GM21717 (cell line): ENCODE data around the gene AKT1.
"Not testable (repeated sequence)": the region's sequence is repeated elsewhere in the genome, so short reads cannot be mapped to it uniquely, and the experiment has no call there.

ENCODE experiments used
- ATAC-seq: cut with Tn5 transposase; IDR thresholded peaks from one replicate; pipeline ENCODE4 v1.9.1; 2021; ENCODE audit warnings: mild to moderate bottlenecking, moderate library complexity; ENCODE audit not compliant: unreplicated experiment

AKT1 gene

DNA sequence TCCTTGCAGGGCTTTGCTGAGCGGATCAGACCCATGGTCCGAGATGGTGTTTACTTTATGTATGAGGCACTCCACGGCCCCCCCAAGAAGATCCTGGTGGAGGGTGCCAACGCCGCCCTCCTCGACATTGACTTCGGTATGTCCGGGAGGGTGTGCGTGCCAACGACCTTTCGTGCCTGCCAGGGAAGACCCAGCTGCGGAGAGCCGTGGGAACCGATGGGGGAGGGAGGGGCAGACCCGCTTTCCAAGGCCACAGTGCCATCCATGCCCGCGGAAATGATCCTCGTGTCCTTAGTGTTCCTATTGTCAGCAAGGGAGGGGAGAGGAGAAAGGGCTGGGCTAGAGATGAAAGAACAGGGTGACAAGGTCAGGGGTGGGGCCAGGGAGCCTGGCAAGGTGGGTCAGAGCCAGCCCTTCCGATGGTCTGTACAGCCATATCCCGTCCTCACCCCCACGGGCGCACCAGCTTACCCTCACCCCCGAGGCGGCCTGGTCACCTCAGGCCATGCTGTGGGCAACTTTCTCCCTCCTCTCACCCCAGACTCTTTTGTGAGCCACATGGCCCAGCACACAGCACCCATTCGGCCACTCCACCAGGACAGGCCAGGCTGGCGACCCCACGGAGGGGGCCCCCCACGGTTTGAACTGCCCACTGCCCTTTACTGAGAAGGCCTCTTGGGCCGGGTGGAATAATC is 54.3 kb downstream of the AKT1 start:
- ATAC-seq: no peak

DNA sequence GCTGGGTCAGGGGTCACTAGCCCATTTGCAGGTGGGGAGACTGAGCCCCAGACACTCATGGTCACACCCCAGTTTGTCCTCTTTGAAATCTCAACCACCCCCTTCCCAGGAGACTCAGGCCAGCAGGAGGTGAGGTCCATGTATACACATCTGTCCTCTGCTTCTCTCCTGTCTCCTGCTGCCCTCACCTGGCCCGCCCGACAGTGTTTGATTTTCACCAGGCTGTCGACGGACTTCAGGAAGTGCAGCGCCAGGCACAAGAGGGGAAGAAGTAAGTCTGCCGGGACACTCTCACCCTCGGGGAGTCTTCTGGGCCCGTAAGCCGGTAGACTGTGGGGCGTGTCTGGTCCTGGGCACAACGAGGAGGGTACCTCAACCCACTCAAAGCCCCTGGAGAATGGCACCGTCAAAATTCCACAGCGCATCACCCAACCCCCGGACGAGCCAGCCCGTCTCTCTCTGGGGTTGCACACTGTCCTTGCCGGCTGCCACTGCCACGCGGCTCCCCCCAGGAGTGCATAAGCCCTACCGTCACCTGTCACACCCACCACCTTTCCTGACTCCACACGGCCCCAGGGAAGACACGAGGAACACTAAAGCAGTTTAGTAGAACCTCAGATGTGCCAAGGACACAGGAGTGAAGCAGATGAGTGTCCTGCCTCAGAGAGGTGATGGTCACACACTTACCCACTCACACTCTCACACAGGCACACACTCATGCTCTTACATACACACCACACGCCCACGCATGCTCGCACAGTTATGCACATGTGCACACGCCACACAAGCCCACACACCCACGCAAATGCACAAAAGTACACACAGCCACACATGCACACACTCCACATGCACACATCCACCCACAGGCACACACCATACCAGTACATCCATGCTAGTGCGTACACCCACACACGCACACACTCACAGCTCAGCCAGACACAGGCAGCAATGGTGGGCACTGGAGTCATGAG is 55.7 kb downstream of the AKT1 start:
- ATAC-seq: no peak

DNA sequence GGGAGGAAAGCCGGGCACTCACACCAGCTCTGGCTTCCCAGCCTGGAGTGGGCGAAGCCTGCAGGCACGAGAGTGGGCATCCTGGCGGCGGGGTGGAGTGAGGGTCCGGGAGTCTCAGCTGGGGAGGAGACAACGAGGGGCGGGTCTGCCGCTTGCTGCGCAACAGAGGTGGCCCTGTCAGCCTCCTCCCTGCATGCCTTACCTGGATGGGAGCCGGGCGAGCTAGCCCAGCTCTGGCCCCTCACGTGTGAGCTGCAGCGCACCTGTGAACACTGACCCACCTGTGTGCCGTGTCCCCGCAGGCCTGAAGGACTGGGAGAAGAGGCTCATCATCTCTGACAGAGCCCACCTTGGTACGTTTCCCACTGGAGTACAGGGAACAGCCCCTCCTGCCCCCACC is 56.5 kb downstream of the AKT1 start:
- no peak for ATAC-seq

DNA sequence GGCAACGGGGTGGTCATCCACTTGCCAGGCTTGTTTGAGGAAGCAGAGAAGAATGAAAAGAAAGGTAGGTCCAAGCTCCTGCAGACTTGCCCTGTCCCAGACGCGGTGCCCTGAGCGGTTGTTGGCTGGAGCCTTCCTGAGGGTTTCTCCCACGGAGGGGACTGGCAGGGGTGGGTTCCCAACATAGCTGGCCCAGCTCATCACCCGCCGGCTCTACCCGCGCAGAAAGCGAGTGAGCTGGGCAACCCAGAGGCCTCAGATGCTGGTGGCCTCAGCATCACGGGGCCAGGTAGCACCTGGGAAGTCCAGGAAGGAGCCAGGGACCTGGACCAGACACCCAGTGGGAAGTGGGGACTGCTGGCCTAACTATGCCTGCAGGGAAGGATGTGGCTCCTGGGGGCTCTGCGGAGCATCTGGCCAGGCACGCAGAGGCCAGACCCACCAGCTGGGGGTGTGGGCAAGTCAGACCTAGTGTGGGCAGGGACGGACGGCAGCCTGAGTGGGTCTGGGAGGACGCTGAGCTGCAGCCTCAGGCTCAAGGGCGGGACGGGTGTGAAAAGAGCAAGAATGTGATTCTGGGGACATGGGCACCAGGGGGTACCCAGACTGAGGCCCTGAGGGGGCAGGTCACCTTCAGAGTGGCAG is 57.1 kb downstream of the AKT1 start:
- no peak for ATAC-seq

DNA sequence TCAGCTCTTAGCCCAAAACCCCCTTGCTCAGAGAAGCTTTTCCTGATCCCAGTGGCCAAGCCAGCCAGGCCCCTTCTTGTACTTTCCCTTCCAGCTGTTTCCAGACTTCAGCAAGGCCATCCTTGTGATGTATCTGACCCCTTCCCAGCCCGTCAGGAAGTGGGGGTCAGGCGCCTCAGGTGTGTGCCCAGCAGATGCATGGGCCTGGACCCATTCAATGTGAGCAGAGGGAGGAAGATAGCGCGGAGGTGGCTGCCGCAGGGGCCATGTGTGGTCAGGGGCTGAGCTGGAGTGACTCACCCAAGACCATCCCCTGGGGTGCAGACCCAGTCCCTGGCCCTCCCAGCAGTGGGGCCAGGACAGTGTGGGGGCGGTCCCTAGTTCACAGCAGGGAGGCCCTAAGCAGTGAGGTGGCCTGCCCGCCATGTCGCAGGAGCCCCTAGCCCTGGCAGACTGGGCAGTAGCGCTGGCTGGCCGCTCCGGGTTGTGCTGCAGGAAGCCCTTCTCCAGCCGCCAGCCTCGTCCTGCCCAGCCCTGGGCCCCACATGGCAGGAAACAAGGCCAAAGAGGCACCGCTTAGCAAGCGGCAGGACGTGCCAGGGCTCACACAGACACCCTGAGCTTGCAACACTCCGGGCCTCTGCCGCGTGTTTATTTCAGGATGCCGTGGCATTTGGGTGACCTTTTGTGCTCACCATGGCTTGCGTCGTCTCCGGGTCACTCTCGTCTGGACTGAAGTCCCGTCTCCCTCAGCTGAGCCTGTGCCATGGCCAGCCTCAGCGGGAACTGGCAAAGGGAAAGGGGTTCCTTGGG is 59.5 kb downstream of the AKT1 start:
- ATAC-seq: no peak

DNA sequence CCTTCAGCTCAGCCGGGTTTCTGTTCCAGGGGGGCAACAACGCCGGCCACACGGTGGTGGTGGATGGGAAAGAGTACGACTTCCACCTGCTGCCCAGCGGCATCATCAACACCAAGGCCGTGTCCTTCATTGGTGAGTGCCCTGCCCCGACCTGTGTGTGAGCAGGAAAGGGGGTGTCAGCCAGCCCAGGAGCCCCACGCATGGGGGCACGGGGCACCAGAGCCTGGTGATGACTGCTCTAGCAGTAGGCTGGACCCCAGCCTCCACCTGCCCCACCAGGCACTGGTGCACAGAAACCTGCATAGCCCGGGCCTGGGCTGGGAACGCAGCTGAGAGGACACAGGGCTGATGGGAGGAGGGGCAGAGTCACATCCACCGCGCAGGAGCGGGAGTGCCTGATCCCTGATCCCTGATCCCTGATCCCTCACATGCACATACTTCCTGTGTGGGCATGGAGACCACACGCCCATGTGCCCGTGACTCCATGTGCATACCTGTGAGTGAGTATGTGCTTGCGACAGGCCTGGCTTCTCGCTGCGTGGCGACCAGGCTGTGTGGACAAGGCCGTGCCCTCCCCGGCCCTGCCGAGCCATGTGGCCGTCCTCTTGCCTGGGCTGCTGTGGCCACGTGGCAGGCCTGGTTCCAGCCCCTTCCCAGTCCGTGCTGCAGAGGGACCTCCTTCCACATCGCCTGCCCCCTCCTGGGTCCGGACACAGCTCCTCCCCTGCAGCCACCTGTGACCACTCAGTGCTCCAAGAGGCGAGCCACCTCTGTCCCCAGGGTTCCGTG is 60.4 kb downstream of the AKT1 start:
- ATAC-seq: no peak

DNA sequence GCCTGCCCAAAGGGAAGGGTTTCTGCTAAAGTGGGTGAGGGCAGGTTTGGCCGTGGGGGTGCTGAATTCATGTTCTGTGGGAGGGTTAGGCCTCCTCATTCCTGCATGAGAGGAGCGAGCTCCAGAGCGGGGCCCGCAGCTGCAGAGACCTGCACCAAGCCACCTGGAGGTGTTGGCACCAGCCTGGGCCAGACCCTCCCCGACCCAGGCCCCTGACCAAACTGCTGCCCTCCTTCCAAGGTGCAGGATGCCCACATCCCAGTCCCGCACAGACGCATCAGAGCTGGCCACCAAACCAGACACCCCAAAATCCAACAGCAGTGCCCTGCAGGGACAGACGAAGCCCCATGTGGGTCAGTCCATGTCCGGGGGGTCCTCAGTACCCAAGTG is 61.0 kb downstream of the AKT1 start:
- no peak for ATAC-seq

DNA sequence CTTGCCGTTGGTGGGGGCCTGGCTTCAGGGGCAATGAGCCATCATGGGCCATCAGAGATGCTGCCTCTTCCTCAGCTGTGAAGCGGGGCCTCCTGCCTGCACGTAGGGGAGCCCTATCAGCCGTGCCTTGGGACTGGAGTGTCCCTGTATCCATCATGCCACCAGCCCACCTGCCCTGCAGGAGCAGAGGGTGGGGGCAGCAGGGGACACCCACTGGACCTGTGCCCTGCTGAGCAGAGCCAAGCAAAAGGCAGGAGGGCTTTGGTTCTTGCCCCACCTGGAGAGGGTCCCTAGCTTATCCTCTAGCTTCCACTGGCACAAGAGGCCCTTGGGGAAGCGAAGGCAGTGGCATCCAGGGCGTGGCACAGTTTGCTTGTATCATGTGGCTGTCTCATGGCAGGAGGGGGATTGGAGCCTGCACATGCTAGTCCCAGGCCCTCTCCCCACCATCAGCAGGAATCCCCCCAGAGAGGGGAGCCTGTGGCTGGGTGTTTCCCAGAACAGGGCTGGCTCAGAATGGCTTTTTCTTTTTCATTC is 61.4 kb downstream of the AKT1 start:
- no peak for ATAC-seq

DNA sequence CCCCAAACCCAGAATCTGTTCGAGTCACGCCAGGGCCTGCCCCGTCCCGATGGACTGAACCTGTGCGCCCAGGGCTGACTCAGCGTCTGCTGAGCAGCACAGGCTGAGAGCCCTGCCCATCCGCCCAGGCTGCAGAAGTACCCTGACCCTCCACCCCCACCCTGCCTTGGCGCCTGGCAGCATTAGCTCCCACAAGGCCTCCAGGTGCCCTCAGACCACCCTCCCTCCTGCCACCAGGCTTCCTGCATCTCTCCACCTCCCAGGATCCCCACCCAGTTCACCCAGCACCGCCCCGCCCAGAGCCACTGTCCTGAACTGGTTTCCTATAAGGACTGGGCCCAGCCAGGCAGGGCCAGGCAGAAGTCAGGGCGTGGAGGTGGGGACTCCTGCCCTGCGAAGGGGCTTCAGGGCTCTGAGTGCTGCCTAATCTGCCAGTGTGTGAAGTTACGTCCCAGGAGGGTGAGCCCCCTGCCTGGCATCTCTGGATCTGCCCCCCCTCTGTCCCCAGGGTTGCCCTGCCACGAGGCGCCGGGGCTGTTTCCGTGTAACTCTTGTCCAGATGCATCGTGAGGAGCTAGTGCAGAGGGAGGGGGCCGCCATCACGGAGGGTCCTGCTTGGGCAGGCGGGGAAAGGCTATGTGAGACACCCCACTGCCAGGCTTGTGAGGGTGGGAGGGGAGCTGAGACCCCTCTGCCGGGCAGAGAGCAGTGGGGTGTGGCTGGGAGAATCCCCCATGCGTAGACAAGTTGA is 62.4 kb downstream of the AKT1 start:
- ATAC-seq: no peak

DNA sequence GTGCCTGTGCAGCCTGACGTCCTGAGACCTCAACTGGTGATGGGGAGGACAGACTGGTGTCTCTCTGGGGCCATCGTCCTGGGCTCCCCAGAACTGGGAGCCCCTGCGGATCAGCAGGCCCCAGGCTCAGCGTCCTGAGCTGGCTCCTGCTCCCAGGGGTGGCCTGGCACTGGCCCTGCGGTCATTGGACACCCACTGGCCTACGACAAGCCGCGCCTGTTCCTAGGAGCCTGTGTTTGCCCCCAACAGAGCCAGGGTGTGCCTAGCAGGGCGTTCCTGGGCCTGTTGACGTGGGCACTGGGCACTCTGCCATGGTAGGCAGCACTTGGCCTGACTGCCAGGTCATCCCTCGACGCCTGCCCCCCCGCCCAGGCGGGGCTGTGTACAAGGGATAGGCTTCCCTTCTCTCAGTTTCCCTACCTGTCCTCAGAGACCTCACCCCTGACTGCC is 63.2 kb downstream of the AKT1 start:
- ATAC-seq: no peak

DNA sequence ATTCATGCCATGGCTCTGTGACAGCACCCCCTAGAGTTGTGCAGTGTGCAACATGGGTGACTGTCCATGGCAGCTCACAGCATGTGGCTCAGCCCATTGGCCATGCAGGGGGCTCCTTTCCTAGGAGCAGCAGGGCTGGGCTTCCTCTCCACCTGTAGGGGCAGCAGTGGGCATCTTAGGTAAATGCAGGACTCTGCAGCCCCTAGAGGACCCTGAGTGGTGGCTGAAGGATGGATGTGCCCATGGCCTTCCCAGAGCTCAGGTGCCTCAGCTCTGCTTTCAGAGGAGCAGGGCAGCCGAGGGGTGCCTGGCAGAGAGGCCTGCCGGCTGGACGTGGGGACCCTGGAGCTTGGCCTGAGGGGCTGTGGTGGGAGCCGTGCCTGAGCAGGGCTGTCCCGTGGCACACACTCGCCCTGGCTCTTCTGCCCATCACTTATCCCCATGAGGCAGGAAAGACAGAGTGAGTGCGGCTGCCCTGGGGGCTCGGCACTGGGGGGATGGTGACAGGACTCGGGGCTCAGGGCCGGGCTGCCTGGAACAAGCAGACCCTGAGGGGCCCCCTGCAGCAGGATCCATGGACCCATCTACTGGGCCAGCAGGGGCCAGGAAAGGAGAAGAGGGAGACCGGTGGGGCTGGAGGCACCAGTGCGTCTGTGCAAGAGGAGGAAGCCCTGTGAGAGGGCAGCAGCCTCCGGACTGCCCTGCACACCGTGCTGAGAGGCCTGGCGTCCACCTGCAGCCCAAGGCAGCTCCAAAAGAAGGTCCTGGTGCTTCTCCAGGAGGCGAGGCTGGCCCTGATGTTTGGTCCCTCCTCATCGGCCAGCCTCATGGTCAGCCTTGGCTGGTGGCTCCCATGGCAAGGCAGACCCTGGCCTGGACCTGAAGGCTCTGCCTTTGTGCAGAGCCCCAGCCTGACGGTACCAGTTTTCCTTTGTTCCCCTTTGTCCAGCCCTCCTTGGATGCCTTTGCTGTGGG is 63.9 kb downstream of the AKT1 start:
- ATAC-seq: no peak

DNA sequence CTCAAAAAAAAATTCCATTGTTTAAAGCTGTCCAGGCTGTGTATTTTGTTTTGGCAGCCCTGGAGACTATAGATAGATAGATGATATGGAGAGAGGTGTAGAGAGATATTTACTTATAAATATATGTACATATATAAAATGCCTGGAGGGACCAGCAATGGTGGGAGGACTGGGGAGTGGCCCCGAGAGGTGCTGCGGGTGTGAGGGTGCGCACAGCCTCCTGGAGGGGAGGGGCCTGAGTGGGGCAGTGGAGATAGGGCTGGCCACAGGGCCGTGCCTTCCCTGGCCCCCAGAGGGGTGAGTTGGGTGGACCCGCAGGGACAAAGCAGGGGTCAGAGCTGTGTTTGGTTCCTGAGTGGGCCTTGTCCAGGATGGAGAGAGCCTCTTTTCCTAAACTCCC is 65.1 kb downstream of the AKT1 start:
- no peak for ATAC-seq

DNA sequence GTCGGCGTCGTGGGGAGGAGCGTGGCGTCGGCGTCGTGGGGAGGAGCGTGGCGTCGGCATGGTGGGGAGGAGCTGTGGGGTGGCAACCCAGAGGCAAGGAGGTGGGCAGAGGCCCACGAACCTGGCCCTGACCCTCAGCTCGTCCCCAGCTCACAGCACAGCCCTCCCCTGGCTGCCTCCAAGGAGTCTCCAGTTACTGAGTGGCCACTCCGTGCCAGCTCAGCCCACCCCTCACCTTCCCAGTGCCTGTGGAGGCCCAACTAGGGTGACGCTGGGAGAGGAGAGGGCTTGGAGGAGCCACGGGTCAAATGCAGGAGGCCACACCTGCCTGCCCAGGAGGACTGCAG is 65.7 kb downstream of the AKT1 start:
- ATAC-seq: no peak

DNA sequence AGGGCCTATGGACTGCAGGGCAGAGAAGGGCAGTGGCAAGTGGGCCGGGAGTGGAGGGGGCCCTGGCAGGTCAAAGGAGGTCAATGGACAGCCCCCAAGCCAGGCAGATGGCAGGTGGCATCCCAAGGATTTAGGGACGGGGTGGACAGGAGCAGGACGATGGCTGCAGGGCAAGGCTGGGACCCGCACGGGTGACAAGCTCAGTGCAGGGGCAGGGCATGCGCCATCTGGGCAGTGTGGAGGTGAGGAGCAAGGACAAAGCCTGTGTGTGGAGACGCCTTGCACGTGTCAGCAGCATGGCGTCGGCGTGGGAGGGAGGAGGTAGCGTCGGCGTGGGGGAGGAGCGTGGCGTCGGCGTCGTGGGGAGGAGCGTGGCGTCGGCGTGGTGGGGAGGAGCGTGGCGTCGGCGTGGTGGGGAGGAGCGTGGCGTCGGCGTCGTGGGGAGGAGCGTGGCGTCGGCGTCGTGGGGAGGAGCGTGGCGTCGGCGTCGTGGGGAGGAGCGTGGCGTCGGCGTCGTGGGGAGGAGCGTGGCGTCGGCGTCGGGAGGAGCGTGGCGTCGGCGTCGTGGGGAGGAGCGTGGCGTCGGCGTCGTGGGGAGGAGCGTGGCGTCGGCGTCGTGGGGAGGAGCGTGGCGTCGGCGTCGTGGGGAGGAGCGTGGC is 66.2 kb downstream of the AKT1 start:
- not testable (repeated sequence) for ATAC-seq

DNA sequence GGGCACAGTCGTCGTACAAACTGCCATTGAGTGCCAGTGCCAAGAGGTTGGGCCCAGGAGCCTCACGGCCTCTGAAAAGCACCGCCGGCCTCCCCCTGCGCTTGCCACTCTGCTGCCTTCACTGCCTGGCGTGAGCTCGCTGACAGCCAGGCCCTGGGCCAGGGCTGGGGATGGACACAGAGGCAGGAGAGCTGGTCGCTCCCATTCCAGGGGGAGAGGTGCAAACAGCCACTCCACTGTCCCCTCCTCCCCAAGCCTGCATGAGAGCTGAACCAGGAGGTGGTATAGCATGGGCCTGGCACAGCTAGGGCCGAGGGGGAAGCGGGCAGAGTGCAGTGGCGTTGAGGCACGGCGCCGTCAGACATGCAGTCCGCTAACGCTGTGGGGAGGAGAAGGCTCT is 66.9 kb downstream of the AKT1 start:
- ATAC-seq: no peak

DNA sequence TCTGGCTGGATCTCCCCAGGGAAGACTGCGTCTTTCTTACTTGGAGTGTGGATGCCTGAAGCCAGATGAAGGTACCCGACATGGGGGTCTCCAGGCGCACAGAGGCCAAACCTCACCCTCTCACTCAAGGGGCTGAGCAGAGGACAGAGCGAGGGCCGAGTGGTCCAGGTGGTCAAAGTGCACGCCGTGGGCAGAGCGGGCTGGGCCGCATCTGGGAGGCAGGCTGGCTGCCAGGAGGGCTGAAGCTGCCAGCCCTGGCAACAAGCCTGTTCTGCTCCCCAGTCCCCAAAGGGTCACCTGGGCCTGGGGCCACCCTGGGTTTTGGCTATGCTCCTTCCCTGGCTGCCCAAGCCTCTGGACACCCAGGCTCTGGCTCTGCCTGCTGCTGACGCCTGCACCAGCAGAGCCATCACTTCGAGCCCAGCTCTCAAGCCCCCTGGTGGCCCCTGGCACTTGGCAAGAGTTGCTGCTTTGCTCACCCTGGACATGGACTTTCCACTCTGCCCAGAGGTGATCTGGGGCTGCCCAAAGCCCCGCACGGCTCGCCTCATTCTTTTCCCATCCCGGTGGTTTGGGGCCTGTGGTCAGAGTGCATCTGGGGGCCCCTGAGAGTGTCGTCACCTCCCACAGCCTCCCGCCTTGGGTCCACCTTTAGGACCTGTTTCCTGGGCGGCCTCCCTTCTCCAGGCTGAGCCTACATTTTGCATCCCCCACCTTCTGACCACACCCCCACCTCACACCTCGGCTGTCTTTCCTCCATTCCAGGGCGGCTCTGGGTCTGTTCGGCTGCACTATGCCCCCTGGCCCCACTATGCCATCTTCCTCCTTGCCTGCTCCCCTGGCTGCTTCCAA is 68.7 kb downstream of the AKT1 start:
- ATAC-seq: no peak
